ENCODE data around the gene ARMH2. TPM values are rescaled to one million over a fixed set of nuclear protein-coding genes. Genes with fewer than 3 reads are reported as not detected.

The ARMH2 gene
- total and polyA plus RNA-seq, 5 donors from 2014 or later, result 0.27 to 1.8 (median 0.29) TPM; not detected in 2

GRCh38 chr6:24818346-24818745, 19.6 kb upstream of the ARMH2 start:
- Histone ChIP-seq H3K36me3 (ENCODE audit: control insufficient read depth, insufficient read depth, low read length) (peaks cover 49% of the 10 kb centered on the region), H3K27me3 (ENCODE audit: control insufficient read depth, insufficient read depth, low read length) (no peaks in the 10 kb centered on the region), H3K9me3 (ENCODE audit: control insufficient read depth in 2 of 2, low read length in 2 of 2) (no peaks in the 10 kb centered on the region), H3K4me1 (ENCODE audit: control insufficient read depth, insufficient read depth, low read length, poor library complexity, severe bottlenecking) (no peaks in the 10 kb centered on the region), H3K4me3 (ENCODE audit: low read depth, low read length) (no peak overlapping the region), H3K27ac (ENCODE audit: insufficient read depth, low read length, poor library complexity, severe bottlenecking) (no peak overlapping the region)
- Mint-ChIP-seq H3K27me3 (no peaks in the 10 kb centered on the region), H3K4me3 (no peak overlapping the region), H3K4me1 (peaks cover 4 to 11% (median 8%) of the 10 kb centered on the region in 4 donors), H3K27ac (peak overlapping the region in 2 of 3 donors; percentile 71 to 77), H3K36me3 (peaks cover 35% of the 10 kb centered on the region), H3K9me3 (no peaks in the 10 kb centered on the region)
- DNase-seq, result no peak
- no peak for ATAC-seq (ENCODE audit: low read depth in 2 of 2)

GRCh38 chr6:24809728-24810127, 11.0 kb upstream of the ARMH2 start:
- Mint-ChIP-seq H3K4me3 (no peak overlapping the region), H3K27me3 (no peaks in the 10 kb centered on the region)
- no peak overlapping the region for H3K4me3 ChIP-seq (ENCODE audit: low read depth, low read length)

GRCh38 chr6:24807584-24807983, 8.9 kb upstream of the ARMH2 start:
- Mint-ChIP-seq H3K4me3 (no peak overlapping the region), H3K9me3 (no peaks in the 10 kb centered on the region), H3K27me3 (no peaks in the 10 kb centered on the region), H3K27ac (peak overlapping the region in 1 of 3 donors; percentile 80), H3K4me1 (peaks cover 0 to 10% (median 4%) of the 10 kb centered on the region in 4 donors), H3K36me3 (peaks cover 38% of the 10 kb centered on the region)
- Histone ChIP-seq H3K27ac (ENCODE audit: insufficient read depth, low read length, poor library complexity, severe bottlenecking) (no peak overlapping the region), H3K9me3 (ENCODE audit: control insufficient read depth in 2 of 2, low read length in 2 of 2) (no peaks in the 10 kb centered on the region), H3K27me3 (ENCODE audit: control insufficient read depth, insufficient read depth, low read length) (no peaks in the 10 kb centered on the region), H3K4me1 (ENCODE audit: control insufficient read depth, insufficient read depth, low read length, poor library complexity, severe bottlenecking) (no peaks in the 10 kb centered on the region), H3K36me3 (ENCODE audit: control insufficient read depth, insufficient read depth, low read length) (peaks cover 86% of the 10 kb centered on the region), H3K4me3 (ENCODE audit: low read depth, low read length) (no peak overlapping the region)
- no peak for ATAC-seq (ENCODE audit: low read depth in 2 of 2)
- DNase-seq, result no peak

More at GRCh38 chr6:24809728-24810127, 11.0 kb upstream of the ARMH2 start:
- Mint-ChIP-seq H3K4me1 (peaks cover 0 to 10% (median 4%) of the 10 kb centered on the region in 4 donors), H3K27ac (peak overlapping the region in 2 of 3 donors; percentile 74 to 78), H3K36me3 (peaks cover 31% of the 10 kb centered on the region), H3K9me3 (no peaks in the 10 kb centered on the region)
- Histone ChIP-seq H3K9me3 (ENCODE audit: control insufficient read depth in 2 of 2, low read length in 2 of 2) (no peaks in the 10 kb centered on the region), H3K27ac (ENCODE audit: insufficient read depth, low read length, poor library complexity, severe bottlenecking) (no peak overlapping the region), H3K4me1 (ENCODE audit: control insufficient read depth, insufficient read depth, low read length, poor library complexity, severe bottlenecking) (no peaks in the 10 kb centered on the region), H3K36me3 (ENCODE audit: control insufficient read depth, insufficient read depth, low read length) (peaks cover 65% of the 10 kb centered on the region), H3K27me3 (ENCODE audit: control insufficient read depth, insufficient read depth, low read length) (no peaks in the 10 kb centered on the region)
- DNase-seq (no peak), ATAC-seq (ENCODE audit: low read depth in 2 of 2) (no peak)

GRCh38 chr6:24802271-24803059, 3.7 kb upstream of the ARMH2 start:
- Mint-ChIP-seq H3K36me3 (peaks cover 35% of the 10 kb centered on the region), H3K9me3 (no peaks in the 10 kb centered on the region), H3K4me1 (peaks cover 0 to 13% (median 6%) of the 10 kb centered on the region in 4 donors), H3K27me3 (peaks cover 4% of the 10 kb centered on the region), H3K4me3 (peak overlapping the region in 1 of 4 donors; percentile 5), H3K27ac (peak overlapping the region in 2 of 3 donors; percentile 56 to 77)
- no peak overlapping the region for H3K27ac ChIP-seq (ENCODE audit: insufficient read depth, low read length, poor library complexity, severe bottlenecking)
- ATAC-seq (ENCODE audit: low read depth in 2 of 2) (no peak), DNase-seq (no peak)
- H3K4me3 ChIP-seq (ENCODE audit: low read depth, low read length), result no peak overlapping the region
- no peaks in the 10 kb centered on the region for H3K4me1 ChIP-seq (ENCODE audit: control insufficient read depth, insufficient read depth, low read length, poor library complexity, severe bottlenecking)
- no peaks in the 10 kb centered on the region for H3K27me3 ChIP-seq (ENCODE audit: control insufficient read depth, insufficient read depth, low read length)
- peaks cover 54% of the 10 kb centered on the region for H3K36me3 ChIP-seq (ENCODE audit: control insufficient read depth, insufficient read depth, low read length)
- H3K9me3 ChIP-seq (ENCODE audit: control insufficient read depth in 2 of 2, low read length in 2 of 2), result no peaks in the 10 kb centered on the region

- H3K36me3 ChIP-seq (ENCODE audit: control insufficient read depth, insufficient read depth, low read length), result peaks cover 25% of the 10 kb centered on the region
- no peaks in the 10 kb centered on the region for H3K9me3 Mint-ChIP-seq
- no peak overlapping the region for H3K27ac ChIP-seq (ENCODE audit: insufficient read depth, low read length, poor library complexity, severe bottlenecking)
- H3K4me3 ChIP-seq (ENCODE audit: low read depth, low read length), result no peak overlapping the region
- no peaks in the 10 kb centered on the region for H3K27me3 ChIP-seq (ENCODE audit: control insufficient read depth, insufficient read depth, low read length)
- no peak for ATAC-seq (ENCODE audit: low read depth in 2 of 2)
- H3K27ac Mint-ChIP-seq, result peak overlapping the region in 2 of 3 donors; percentile 3 to 67
- DNase-seq, result no peak
- peaks cover 0 to 9% (median 6%) of the 10 kb centered on the region in 4 donors for H3K4me1 Mint-ChIP-seq
- no peaks in the 10 kb centered on the region for H3K4me1 ChIP-seq (ENCODE audit: control insufficient read depth, insufficient read depth, low read length, poor library complexity, severe bottlenecking)
- no peak overlapping the region for H3K4me3 Mint-ChIP-seq
- no peaks in the 10 kb centered on the region for H3K9me3 ChIP-seq (ENCODE audit: control insufficient read depth in 2 of 2, low read length in 2 of 2)
- H3K27me3 Mint-ChIP-seq, result peaks cover 4% of the 10 kb centered on the region
- H3K36me3 Mint-ChIP-seq, result peaks cover 17% of the 10 kb centered on the region
These were observed 811 bp upstream of the ARMH2 start for GRCh38 chr6:24799541-24799915.

GRCh38 chr6:24797596-24798216, 1.0 kb downstream of the ARMH2 start:
- no peak for DNase-seq
- no peak overlapping the region for H3K27ac Mint-ChIP-seq
- ATAC-seq (ENCODE audit: low read depth in 2 of 2), result no peak
- peaks cover 0 to 9% (median 7%) of the 10 kb centered on the region in 4 donors for H3K4me1 Mint-ChIP-seq
- no peak overlapping the region for H3K4me3 ChIP-seq (ENCODE audit: low read depth, low read length)
- H3K27me3 Mint-ChIP-seq, result peaks cover 4% of the 10 kb centered on the region
- H3K4me3 Mint-ChIP-seq, result no peak overlapping the region
- no peaks in the 10 kb centered on the region for H3K9me3 Mint-ChIP-seq
- H3K4me1 ChIP-seq (ENCODE audit: control insufficient read depth, insufficient read depth, low read length, poor library complexity, severe bottlenecking), result no peaks in the 10 kb centered on the region
- H3K27ac ChIP-seq (ENCODE audit: insufficient read depth, low read length, poor library complexity, severe bottlenecking), result no peak overlapping the region
- H3K36me3 Mint-ChIP-seq, result peaks cover 12% of the 10 kb centered on the region
- H3K27me3 ChIP-seq (ENCODE audit: control insufficient read depth, insufficient read depth, low read length), result no peaks in the 10 kb centered on the region
- no peaks in the 10 kb centered on the region for H3K9me3 ChIP-seq (ENCODE audit: control insufficient read depth in 2 of 2, low read length in 2 of 2)
- H3K36me3 ChIP-seq (ENCODE audit: control insufficient read depth, insufficient read depth, low read length), result peaks cover 8% of the 10 kb centered on the region

- Mint-ChIP-seq H3K4me3 (no peak overlapping the region), H3K27ac (no peak overlapping the region), H3K36me3 (peaks cover 7% of the 10 kb centered on the region), H3K9me3 (no peaks in the 10 kb centered on the region), H3K27me3 (peaks cover 4% of the 10 kb centered on the region), H3K4me1 (peaks cover 0 to 9% (median 7%) of the 10 kb centered on the region in 4 donors)
- Histone ChIP-seq H3K9me3 (ENCODE audit: control insufficient read depth in 2 of 2, low read length in 2 of 2) (no peaks in the 10 kb centered on the region), H3K4me1 (ENCODE audit: control insufficient read depth, insufficient read depth, low read length, poor library complexity, severe bottlenecking) (no peaks in the 10 kb centered on the region), H3K36me3 (ENCODE audit: control insufficient read depth, insufficient read depth, low read length) (peaks cover 2% of the 10 kb centered on the region), H3K4me3 (ENCODE audit: low read depth, low read length) (no peak overlapping the region), H3K27me3 (ENCODE audit: control insufficient read depth, insufficient read depth, low read length) (no peaks in the 10 kb centered on the region), H3K27ac (ENCODE audit: insufficient read depth, low read length, poor library complexity, severe bottlenecking) (no peak overlapping the region)
- DNase-seq, result no peak
- ATAC-seq (ENCODE audit: low read depth in 2 of 2), result no peak
These were observed 2.0 kb downstream of the ARMH2 start for GRCh38 chr6:24796616-24797290.
